OCI-LY3 (cell line): Measurements from ENCODE around the gene AP3B2.

Experiments used
- EZH2phosphoT487 ChIP-seq: fragments of 200-600 bp; shearing (Covaris generic); IDR thresholded peaks from 2 replicates; pipeline ENCODE4 v1.6.1; 2018; ENCODE audit warnings: antibody characterized with exemption, mixed run types, low read depth
- TF ChIP-seq, protein P1 (sequence below): fragments of 200-600, 300-600 bp; sonication (generic); IDR thresholded peaks from 2 replicates; pipeline ENCODE4 v1.5.1; 2014; ENCODE audit warnings: antibody characterized with exemption, low read length, low read depth

DNA sequence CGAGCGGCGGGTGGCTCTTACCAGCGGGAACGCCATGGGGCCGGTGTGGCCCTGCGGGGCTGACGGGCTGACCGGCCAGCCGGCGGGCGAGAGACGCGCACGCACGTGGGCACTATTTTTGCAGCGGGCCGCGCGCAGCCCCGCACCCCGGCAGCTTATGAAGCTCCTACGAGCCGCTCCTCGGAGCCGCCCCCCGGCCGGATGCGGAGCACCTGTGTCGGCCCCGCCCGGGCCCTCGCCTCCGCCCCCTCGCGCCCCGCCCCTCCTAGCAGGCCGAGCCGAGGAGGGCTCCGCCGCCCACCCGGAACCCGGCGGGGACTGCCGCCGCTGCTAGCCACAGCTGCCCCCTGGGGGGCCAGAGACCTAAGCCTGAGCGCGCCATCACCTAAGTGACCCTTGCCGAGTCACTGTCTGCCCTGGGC is 61.8 kb downstream of the AP3B2 start:
- TF ChIP-seq, protein P1, sequence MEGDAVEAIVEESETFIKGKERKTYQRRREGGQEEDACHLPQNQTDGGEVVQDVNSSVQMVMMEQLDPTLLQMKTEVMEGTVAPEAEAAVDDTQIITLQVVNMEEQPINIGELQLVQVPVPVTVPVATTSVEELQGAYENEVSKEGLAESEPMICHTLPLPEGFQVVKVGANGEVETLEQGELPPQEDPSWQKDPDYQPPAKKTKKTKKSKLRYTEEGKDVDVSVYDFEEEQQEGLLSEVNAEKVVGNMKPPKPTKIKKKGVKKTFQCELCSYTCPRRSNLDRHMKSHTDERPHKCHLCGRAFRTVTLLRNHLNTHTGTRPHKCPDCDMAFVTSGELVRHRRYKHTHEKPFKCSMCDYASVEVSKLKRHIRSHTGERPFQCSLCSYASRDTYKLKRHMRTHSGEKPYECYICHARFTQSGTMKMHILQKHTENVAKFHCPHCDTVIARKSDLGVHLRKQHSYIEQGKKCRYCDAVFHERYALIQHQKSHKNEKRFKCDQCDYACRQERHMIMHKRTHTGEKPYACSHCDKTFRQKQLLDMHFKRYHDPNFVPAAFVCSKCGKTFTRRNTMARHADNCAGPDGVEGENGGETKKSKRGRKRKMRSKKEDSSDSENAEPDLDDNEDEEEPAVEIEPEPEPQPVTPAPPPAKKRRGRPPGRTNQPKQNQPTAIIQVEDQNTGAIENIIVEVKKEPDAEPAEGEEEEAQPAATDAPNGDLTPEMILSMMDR = no peak
- no peak for TF ChIP-seq EZH2phosphoT487
